HG03460 (cell line): ENCODE data around the gene SIRPB1.
"Not testable (repeated sequence)": the region's sequence is repeated elsewhere in the genome, so short reads cannot be mapped to it uniquely, and the experiment has no call there.

Experiments used
- ATAC-seq: cut with Tn5 transposase; IDR thresholded peaks from one replicate; pipeline ENCODE4 v1.9.1; 2021; ENCODE audit not compliant: unreplicated experiment

The SIRPB1 gene

GRCh38 chr20:1637226-1637625 lies 17.4 kb upstream of the SIRPB1 start:
- no peak for ATAC-seq

GRCh38 chr20:1636621-1637020 lies 16.8 kb upstream of the SIRPB1 start:
- no peak for ATAC-seq

- ATAC-seq = no peak
Measured at GRCh38 chr20:1635291-1635979, 15.6 kb upstream of the SIRPB1 start.

- no peak for ATAC-seq
Measured at GRCh38 chr20:1633535-1633934, 13.7 kb upstream of the SIRPB1 start.

GRCh38 chr20:1632178-1632577 lies 12.4 kb upstream of the SIRPB1 start:
- ATAC-seq = no peak

GRCh38 chr20:1631309-1632151 lies 11.7 kb upstream of the SIRPB1 start:
- ATAC-seq = no peak

GRCh38 chr20:1630186-1630585 lies 10.4 kb upstream of the SIRPB1 start:
- no peak for ATAC-seq

GRCh38 chr20:1629321-1629720 lies 9.5 kb upstream of the SIRPB1 start:
- no peak for ATAC-seq

- no peak for ATAC-seq
Measured at GRCh38 chr20:1628621-1629020, 8.8 kb upstream of the SIRPB1 start.

- no peak for ATAC-seq
Measured at GRCh38 chr20:1627200-1627550, 7.4 kb upstream of the SIRPB1 start.

- ATAC-seq = no peak
Measured at GRCh38 chr20:1626528-1627199, 6.9 kb upstream of the SIRPB1 start.

GRCh38 chr20:1625083-1625690 lies 5.4 kb upstream of the SIRPB1 start:
- ATAC-seq = no peak

GRCh38 chr20:1623501-1624205 lies 3.8 kb upstream of the SIRPB1 start:
- ATAC-seq = no peak

GRCh38 chr20:1622450-1622849 lies 2.6 kb upstream of the SIRPB1 start:
- no peak for ATAC-seq

- no peak for ATAC-seq
Measured at GRCh38 chr20:1621316-1621715, 1.5 kb upstream of the SIRPB1 start.

GRCh38 chr20:1618954-1619540 lies 762 bp downstream of the SIRPB1 start:
- no peak for ATAC-seq

GRCh38 chr20:1618479-1618878 lies 1.3 kb downstream of the SIRPB1 start:
- ATAC-seq = no peak

GRCh38 chr20:1616858-1617434 lies 2.9 kb downstream of the SIRPB1 start:
- ATAC-seq = no peak

- not testable (repeated sequence) for ATAC-seq
Measured at GRCh38 chr20:1610404-1610803, 9.4 kb downstream of the SIRPB1 start.

GRCh38 chr20:1608678-1609347 lies 11.0 kb downstream of the SIRPB1 start:
- not testable (repeated sequence) for ATAC-seq
